Activated CD4-positive, alpha-beta T cell treated with anti-CD3 and anti-CD28 coated beads for 48 hours (primary cell): ENCODE results near the gene AUP1.
A peak's percentile ranks its signal among the peaks of the same experiment; 100 is the strongest.

Experiments used
- DNase-seq: peaks from one replicate; pipeline ENCODE4 v3.0.0-alpha.2; 2020

Gene AUP1

DNA sequence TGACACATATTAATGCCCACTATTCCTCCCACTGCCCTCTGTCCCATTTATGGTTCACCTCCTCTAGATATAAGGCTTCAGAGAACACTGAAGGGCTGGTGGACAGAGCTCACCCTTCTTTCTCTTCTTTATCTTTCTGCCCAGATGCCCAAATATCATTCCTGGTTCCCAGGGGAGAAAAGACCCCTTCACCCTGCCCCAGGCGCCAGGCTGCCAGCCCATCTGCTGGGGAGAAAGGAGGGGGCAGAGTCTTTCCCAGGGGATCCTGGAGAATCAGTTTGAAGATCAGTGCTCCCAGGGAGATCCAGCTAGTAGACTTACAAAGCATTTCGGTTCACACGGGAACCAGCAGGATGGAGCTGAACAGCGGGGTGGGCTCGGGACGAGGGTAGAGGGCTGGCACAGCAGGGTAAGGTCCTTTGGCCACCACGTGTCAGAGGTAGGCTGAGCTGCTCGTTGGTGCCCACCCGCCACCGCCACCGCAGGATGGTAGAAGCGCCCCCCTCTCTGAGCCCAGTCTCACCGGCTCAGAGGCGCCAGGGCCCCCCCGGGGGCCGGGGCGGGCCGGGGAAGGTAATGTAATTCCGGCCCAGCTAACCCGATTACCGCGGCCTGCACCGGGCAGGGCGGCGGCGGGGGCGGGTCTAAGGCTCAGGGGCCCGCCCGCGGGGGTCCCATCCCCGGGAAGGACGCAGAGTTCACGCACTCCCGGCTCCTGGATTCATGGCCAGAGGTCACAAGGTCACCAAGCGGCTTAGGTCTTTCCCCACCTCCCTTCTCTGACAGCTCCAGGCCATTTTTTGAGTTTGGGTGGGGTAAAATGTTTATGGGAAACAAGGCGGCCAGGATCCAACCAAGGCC lies 16.5 kb downstream of the AUP1 start:
- DNase-seq: no peak

GRCh38 chr2:74511104-74511989 lies 18.2 kb downstream of the AUP1 start:
- no peak for DNase-seq

GRCh38 chr2:74510272-74510671 lies 19.2 kb downstream of the AUP1 start:
- no peak for DNase-seq

- no peak for DNase-seq
Observed at GRCh38 chr2:74507926-74508520, 21.5 kb downstream of the AUP1 start.

DNA sequence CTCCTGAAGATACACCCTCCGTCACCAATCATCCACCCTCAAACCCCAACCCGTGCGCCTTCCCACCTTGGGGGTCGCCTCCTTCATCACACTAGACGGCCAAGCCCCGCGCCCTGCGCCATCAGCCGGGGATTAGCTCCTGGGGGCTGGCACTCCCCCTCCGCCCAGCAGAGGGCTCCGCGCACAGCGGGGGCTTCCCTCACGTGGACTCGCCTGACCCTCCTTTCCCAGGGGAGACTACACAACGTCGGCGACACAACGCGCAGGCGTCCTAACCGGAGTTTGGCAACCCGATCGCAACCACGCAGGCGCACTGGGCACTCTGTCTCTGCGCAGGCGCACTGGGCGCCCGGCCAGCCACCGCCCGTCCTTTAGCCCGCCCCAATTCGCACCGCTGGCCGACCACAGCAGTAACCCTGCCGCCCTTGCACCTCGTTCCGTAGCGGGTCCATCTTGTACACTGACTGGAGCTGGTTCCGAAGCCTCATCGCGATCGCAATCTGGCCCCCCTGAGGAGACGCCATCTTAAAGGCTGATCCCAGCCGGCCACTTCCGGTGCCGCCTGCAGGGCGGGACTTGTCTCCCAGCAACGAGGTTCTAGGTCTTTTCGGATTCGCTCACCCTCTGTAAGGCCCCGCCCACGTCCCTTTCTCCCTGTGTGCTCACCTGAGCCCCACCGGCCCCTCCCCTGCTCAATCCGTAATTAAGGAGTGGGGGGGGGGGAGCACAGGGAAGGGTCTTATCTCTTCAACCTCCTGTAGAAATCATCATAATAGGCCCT lies 22.2 kb downstream of the AUP1 start, which contains the start of gene PCGF1:
PCGF1 (minus strand) TSS at position 551 of the 781 bp plus-strand sequence; CDS start at position 524, 27 bp downstream.
- peak; percentile 99 for DNase-seq

- DNase-seq: no peak
Observed at GRCh38 chr2:74505448-74506246, 23.9 kb downstream of the AUP1 start.

DNA sequence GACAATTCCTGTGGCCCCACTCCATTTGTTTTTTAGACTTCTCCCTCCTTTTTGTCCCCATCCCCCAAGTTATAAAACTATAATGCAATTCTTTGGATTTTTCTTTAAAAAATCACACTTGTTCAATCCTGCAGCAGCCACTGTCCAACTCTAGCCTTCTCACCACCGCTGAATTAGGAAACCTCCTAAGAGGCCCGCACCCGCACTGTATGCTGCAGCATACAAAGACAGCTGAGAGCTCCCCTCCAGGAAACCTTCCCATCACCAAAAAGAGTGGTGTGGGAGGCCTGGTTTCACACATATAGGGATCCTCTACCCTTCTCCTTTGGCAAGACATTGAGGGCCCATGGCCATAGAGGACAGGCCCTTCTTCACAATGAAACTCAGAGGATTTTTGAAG lies 24.9 kb downstream of the AUP1 start:
- no peak for DNase-seq

GRCh38 chr2:74503506-74504475 lies 25.7 kb downstream of the AUP1 start:
- DNase-seq: no peak

DNA sequence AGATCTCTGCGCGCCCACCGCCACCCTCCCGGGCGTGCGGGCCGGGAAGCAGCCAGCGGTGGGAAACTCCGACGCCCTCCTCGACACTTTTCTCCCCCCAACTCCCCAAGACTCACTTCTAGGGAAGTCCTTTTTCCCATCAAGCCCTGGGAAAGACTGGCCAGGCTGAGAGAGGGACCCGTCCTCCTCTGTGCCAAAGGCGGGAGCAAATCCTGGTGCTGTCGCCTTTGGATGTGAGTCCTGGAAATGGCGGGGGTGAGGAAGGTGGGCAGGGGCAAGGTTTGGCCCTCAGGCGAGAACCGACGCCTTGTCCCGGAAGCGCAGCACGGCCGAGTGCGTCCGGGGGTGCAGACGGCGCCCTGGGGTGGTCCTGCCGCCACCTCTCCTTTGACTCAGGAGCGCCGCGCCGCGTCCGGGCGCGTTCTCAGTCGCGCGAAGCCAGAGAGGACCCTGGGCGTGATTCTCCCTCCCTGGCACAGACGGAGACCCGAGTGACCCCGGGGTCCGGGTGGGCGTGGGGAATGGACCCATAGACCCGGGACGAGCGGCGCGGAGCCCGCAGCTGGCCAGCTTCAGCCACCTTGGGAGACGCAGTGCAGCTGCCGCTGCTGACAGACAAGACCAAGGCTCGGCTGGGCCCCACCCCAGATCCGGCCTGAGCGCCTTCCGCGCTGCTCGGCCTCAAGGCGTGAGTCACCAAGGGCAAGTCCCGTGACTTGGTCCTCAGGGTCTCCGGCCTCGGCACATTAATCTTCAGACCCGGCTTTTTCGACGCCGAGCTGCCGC lies 26.6 kb downstream of the AUP1 start:
- peak; percentile 61 for DNase-seq

DNA sequence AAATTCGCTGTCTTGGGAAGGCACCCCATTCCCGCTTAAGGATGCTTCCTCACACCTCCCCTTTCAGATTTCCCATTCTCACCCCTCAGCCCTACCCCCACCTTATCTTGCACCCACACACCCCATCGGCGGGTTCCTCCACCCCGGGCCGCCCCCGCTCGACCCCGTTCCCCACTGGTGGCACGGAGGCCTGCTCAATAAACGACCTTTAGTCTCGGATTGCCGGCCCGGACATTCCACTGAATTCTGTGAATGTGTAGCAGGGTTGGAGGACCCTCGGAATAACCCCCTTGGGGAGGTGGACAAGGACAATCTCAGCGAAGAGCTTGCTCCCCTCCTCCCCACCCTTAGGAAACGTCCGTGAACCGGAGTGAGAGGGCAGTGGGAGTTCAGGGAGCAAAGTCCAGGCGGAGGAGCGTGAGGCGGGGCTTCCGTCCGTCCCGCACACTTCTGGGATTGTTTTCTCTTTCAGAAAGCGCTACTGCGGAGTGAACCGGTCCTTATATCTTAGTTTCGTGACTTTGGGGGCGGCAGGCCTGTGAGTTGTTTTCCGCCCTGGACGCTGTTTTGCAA lies 27.3 kb downstream of the AUP1 start:
- no peak for DNase-seq

DNA sequence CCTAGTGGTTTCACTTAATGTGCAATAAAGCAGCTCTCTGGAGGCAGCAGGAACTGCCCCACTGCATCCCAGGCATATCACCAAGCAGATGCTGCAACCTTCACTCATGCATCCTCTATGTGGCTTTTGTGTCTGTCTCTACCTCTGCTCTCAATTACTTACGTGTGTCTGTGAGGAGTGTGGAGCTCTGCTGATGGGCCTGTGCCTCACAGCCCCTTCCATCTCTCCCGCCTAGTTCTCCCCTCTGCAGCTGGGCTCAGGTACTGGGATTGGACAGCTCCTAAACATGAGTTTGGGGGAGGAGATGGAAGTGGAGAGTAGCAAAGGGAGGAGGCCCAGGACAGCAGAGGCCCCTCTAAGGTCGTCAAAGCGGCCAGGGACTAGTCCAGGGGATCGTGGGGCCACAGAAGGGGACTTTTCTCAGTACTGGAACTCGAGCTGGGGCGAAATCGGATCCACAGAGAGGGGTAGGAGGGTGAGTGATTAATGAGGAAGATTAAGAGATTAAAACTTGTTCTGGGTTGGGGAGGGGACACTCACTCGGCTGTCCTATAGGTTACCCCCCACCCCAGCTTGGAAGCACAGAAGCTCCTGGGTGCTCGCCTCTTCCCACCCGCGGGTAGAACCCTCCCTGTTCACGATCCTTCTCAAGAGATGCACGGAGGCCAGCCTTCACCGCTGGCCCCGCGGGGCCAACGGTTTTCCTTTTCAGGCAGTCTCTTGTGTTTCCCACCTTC lies 28.0 kb downstream of the AUP1 start:
- no peak for DNase-seq

DNA sequence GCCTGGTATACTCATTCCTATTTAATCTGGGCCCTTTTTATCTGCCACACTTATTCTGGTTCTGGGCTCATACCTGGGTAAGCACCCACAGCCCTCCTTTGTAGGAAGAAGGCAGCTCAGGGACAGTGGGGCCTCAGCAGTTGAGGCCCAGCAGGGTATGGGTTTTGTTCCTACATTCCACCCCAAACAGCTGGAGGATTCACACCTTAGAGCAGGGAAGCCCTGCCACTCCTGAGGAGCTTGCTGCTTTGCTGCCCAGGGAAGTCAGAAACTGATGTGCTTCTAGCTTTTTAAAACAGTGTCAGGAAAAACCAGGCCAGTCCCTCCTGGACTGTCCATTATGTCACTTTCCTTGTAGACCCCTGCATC lies 28.9 kb downstream of the AUP1 start:
- no peak for DNase-seq

- no peak for DNase-seq
Observed at GRCh38 chr2:74499940-74500577, 29.4 kb downstream of the AUP1 start.

GRCh38 chr2:74499267-74499939 lies 30.1 kb downstream of the AUP1 start, which contains the start of gene LBX2:
LBX2 (minus strand) TSS chr2:74499603; CDS start chr2:74499537, 66 bp downstream.
- DNase-seq: peak; percentile 66

- DNase-seq: peak; percentile 51
Observed at GRCh38 chr2:74498500-74499266, 30.8 kb downstream of the AUP1 start.

DNA sequence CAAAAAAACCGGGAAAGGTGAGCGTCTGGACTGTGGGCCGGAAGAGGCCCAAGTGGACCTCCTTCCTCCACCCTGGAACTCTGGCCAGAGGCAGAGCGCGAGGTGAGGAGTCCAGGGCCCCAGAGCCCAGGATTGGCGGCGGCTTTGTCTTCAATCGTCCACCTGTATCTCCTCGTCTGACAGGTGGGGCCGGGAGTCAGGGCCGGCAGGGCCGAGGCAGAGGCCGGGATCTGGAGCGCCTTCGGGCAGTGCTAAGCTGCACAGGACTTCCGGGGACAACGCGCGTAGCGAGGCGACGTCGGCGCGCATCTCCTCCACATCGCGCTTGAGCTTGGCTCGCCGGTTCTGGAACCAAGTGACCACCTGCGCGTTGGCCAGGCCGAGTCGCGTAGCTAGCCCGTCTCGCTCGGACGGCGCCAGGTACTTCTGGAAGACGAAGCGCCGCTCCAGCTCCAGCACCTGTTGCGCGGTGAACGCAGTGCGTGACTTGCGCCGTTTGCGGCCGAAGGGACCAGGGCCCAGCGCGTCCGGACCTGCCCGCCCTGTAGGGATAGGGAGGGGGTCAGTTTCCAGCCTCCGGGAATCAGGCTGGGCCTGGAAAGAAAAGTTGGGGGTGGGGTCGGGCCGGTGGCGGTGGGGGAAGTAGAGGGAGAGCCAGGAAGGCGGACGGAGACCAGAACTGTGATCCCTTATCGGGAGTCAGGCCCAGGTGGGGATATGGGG lies 31.6 kb downstream of the AUP1 start:
- DNase-seq: peak; percentile 42
